ENCODE results near the gene CHST14. TPM values are rescaled to one million over a fixed set of nuclear protein-coding genes. Genes with fewer than 3 reads are reported as not detected.

The CHST14 gene
- total RNA-seq, 1 donor from 2014 or later = 6.8 TPM

- no peak overlapping the region for H3K4me3 ChIP-seq (ENCODE audit: low read length in 3 of 3)
- H3K36me3 ChIP-seq (ENCODE audit: control insufficient read depth in 3 of 3, insufficient read depth in 3 of 3, low read length in 3 of 3) = peaks cover 30 to 34% (median 31%) of the 10 kb centered on the region in 3 donors
- no peak overlapping the region for H3K9ac ChIP-seq (ENCODE audit: low read depth in 1 of 3, low read length in 3 of 3)
- H3K4me1 ChIP-seq (ENCODE audit: control insufficient read depth in 3 of 3, insufficient read depth in 3 of 3, low read length in 3 of 3) = peaks cover 4 to 18% (median 8%) of the 10 kb centered on the region in 3 donors
- H3K27ac ChIP-seq (ENCODE audit: low read depth, low read length) = no peak overlapping the region
- no peaks in the 10 kb centered on the region for H3K27me3 ChIP-seq (ENCODE audit: control insufficient read depth in 3 of 3, insufficient read depth in 3 of 3, low read length in 3 of 3)
- H3K9me3 ChIP-seq (ENCODE audit: control insufficient read depth in 3 of 3, low read length in 3 of 3) = no peaks in the 10 kb centered on the region
Measured at GRCh38 chr15:40460404-40460803, 10.4 kb upstream of the CHST14 start.

GRCh38 chr15:40461958-40462357 lies 8.8 kb upstream of the CHST14 start:
- Histone ChIP-seq H3K27ac (ENCODE audit: low read depth, low read length) (no peak overlapping the region), H3K9ac (ENCODE audit: low read depth in 1 of 3, low read length in 3 of 3) (no peak overlapping the region), H3K27me3 (ENCODE audit: control insufficient read depth in 3 of 3, insufficient read depth in 3 of 3, low read length in 3 of 3) (no peaks in the 10 kb centered on the region), H3K36me3 (ENCODE audit: control insufficient read depth in 3 of 3, insufficient read depth in 3 of 3, low read length in 3 of 3) (peaks cover 36 to 48% (median 40%) of the 10 kb centered on the region in 3 donors), H3K4me3 (ENCODE audit: low read length in 3 of 3) (no peak overlapping the region), H3K4me1 (ENCODE audit: control insufficient read depth in 3 of 3, insufficient read depth in 3 of 3, low read length in 3 of 3) (peaks cover 0 to 10% (median 0%) of the 10 kb centered on the region in 3 donors), H3K9me3 (ENCODE audit: control insufficient read depth in 3 of 3, low read length in 3 of 3) (no peaks in the 10 kb centered on the region)

GRCh38 chr15:40463279-40463678 lies 7.5 kb upstream of the CHST14 start:
- H3K4me1 ChIP-seq (ENCODE audit: control insufficient read depth in 3 of 3, insufficient read depth in 3 of 3, low read length in 3 of 3) = peaks cover 0 to 10% (median 0%) of the 10 kb centered on the region in 3 donors
- peak overlapping the region in 2 of 3 donors; percentile 0 to 45 for H3K9ac ChIP-seq (ENCODE audit: low read depth in 1 of 3, low read length in 3 of 3)
- H3K36me3 ChIP-seq (ENCODE audit: control insufficient read depth in 3 of 3, insufficient read depth in 3 of 3, low read length in 3 of 3) = peaks cover 35 to 49% (median 42%) of the 10 kb centered on the region in 3 donors
- H3K27ac ChIP-seq (ENCODE audit: low read depth, low read length) = no peak overlapping the region
- no peaks in the 10 kb centered on the region for H3K27me3 ChIP-seq (ENCODE audit: control insufficient read depth in 3 of 3, insufficient read depth in 3 of 3, low read length in 3 of 3)
- no peak overlapping the region for H3K4me3 ChIP-seq (ENCODE audit: low read length in 3 of 3)
- H3K9me3 ChIP-seq (ENCODE audit: control insufficient read depth in 3 of 3, low read length in 3 of 3) = no peaks in the 10 kb centered on the region

- Histone ChIP-seq H3K9ac (ENCODE audit: low read depth in 1 of 3, low read length in 3 of 3) (peak overlapping the region in 1 of 3 donors; percentile 45), H3K36me3 (ENCODE audit: control insufficient read depth in 3 of 3, insufficient read depth in 3 of 3, low read length in 3 of 3) (peaks cover 32 to 49% (median 41%) of the 10 kb centered on the region in 3 donors), H3K4me1 (ENCODE audit: control insufficient read depth in 3 of 3, insufficient read depth in 3 of 3, low read length in 3 of 3) (peaks cover 0 to 10% (median 0%) of the 10 kb centered on the region in 3 donors), H3K9me3 (ENCODE audit: control insufficient read depth in 3 of 3, low read length in 3 of 3) (no peaks in the 10 kb centered on the region), H3K4me3 (ENCODE audit: low read length in 3 of 3) (no peak overlapping the region), H3K27me3 (ENCODE audit: control insufficient read depth in 3 of 3, insufficient read depth in 3 of 3, low read length in 3 of 3) (no peaks in the 10 kb centered on the region), H3K27ac (ENCODE audit: low read depth, low read length) (no peak overlapping the region)
Measured at GRCh38 chr15:40463886-40464545, 6.8 kb upstream of the CHST14 start.

- Histone ChIP-seq H3K27me3 (ENCODE audit: control insufficient read depth in 3 of 3, insufficient read depth in 3 of 3, low read length in 3 of 3) (no peaks in the 10 kb centered on the region), H3K36me3 (ENCODE audit: control insufficient read depth in 3 of 3, insufficient read depth in 3 of 3, low read length in 3 of 3) (peaks cover 26 to 49% (median 36%) of the 10 kb centered on the region in 3 donors), H3K27ac (ENCODE audit: low read depth, low read length) (no peak overlapping the region)
Measured at GRCh38 chr15:40464595-40465185, 6.1 kb upstream of the CHST14 start.

GRCh38 chr15:40465939-40466338 lies 4.8 kb upstream of the CHST14 start:
- no peaks in the 10 kb centered on the region for H3K27me3 ChIP-seq (ENCODE audit: control insufficient read depth in 3 of 3, insufficient read depth in 3 of 3, low read length in 3 of 3)
- peaks cover 7 to 17% (median 8%) of the 10 kb centered on the region in 3 donors for H3K4me1 ChIP-seq (ENCODE audit: control insufficient read depth in 3 of 3, insufficient read depth in 3 of 3, low read length in 3 of 3)
- peaks cover 20 to 40% (median 30%) of the 10 kb centered on the region in 3 donors for H3K36me3 ChIP-seq (ENCODE audit: control insufficient read depth in 3 of 3, insufficient read depth in 3 of 3, low read length in 3 of 3)
- no peak overlapping the region for H3K27ac ChIP-seq (ENCODE audit: low read depth, low read length)
- no peaks in the 10 kb centered on the region for H3K9me3 ChIP-seq (ENCODE audit: control insufficient read depth in 3 of 3, low read length in 3 of 3)
- H3K4me3 ChIP-seq (ENCODE audit: low read length in 3 of 3) = no peak overlapping the region
- no peak overlapping the region for H3K9ac ChIP-seq (ENCODE audit: low read depth in 1 of 3, low read length in 3 of 3)

More at GRCh38 chr15:40464595-40465185, 6.1 kb upstream of the CHST14 start:
- Histone ChIP-seq H3K4me3 (ENCODE audit: low read length in 3 of 3) (no peak overlapping the region), H3K9ac (ENCODE audit: low read depth in 1 of 3, low read length in 3 of 3) (no peak overlapping the region), H3K9me3 (ENCODE audit: control insufficient read depth in 3 of 3, low read length in 3 of 3) (no peaks in the 10 kb centered on the region), H3K4me1 (ENCODE audit: control insufficient read depth in 3 of 3, insufficient read depth in 3 of 3, low read length in 3 of 3) (peaks cover 0 to 10% (median 0%) of the 10 kb centered on the region in 3 donors)

GRCh38 chr15:40466426-40467260 lies 4.1 kb upstream of the CHST14 start:
- Histone ChIP-seq H3K9ac (ENCODE audit: low read depth in 1 of 3, low read length in 3 of 3) (no peak overlapping the region), H3K27me3 (ENCODE audit: control insufficient read depth in 3 of 3, insufficient read depth in 3 of 3, low read length in 3 of 3) (no peaks in the 10 kb centered on the region), H3K27ac (ENCODE audit: low read depth, low read length) (no peak overlapping the region), H3K9me3 (ENCODE audit: control insufficient read depth in 3 of 3, low read length in 3 of 3) (no peaks in the 10 kb centered on the region), H3K4me1 (ENCODE audit: control insufficient read depth in 3 of 3, insufficient read depth in 3 of 3, low read length in 3 of 3) (peaks cover 11 to 20% (median 12%) of the 10 kb centered on the region in 3 donors), H3K4me3 (ENCODE audit: low read length in 3 of 3) (no peak overlapping the region), H3K36me3 (ENCODE audit: control insufficient read depth in 3 of 3, insufficient read depth in 3 of 3, low read length in 3 of 3) (peaks cover 20 to 40% (median 30%) of the 10 kb centered on the region in 3 donors)

GRCh38 chr15:40467261-40467615 lies 3.5 kb upstream of the CHST14 start:
- Histone ChIP-seq H3K27ac (ENCODE audit: low read depth, low read length) (no peak overlapping the region), H3K27me3 (ENCODE audit: control insufficient read depth in 3 of 3, insufficient read depth in 3 of 3, low read length in 3 of 3) (no peaks in the 10 kb centered on the region), H3K4me1 (ENCODE audit: control insufficient read depth in 3 of 3, insufficient read depth in 3 of 3, low read length in 3 of 3) (peaks cover 17 to 25% (median 18%) of the 10 kb centered on the region in 3 donors), H3K36me3 (ENCODE audit: control insufficient read depth in 3 of 3, insufficient read depth in 3 of 3, low read length in 3 of 3) (peaks cover 17 to 37% (median 29%) of the 10 kb centered on the region in 3 donors), H3K9ac (ENCODE audit: low read depth in 1 of 3, low read length in 3 of 3) (no peak overlapping the region), H3K4me3 (ENCODE audit: low read length in 3 of 3) (no peak overlapping the region), H3K9me3 (ENCODE audit: control insufficient read depth in 3 of 3, low read length in 3 of 3) (no peaks in the 10 kb centered on the region)

GRCh38 chr15:40468898-40469331 lies 1.9 kb upstream of the CHST14 start:
- peaks cover 15 to 29% (median 24%) of the 10 kb centered on the region in 3 donors for H3K36me3 ChIP-seq (ENCODE audit: control insufficient read depth in 3 of 3, insufficient read depth in 3 of 3, low read length in 3 of 3)
- H3K9ac ChIP-seq (ENCODE audit: low read depth in 1 of 3, low read length in 3 of 3) = peak overlapping the region in 1 of 3 donors; percentile 25
- no peak overlapping the region for H3K4me3 ChIP-seq (ENCODE audit: low read length in 3 of 3)
- no peak overlapping the region for H3K27ac ChIP-seq (ENCODE audit: low read depth, low read length)
- no peaks in the 10 kb centered on the region for H3K9me3 ChIP-seq (ENCODE audit: control insufficient read depth in 3 of 3, low read length in 3 of 3)
- H3K4me1 ChIP-seq (ENCODE audit: control insufficient read depth in 3 of 3, insufficient read depth in 3 of 3, low read length in 3 of 3) = peaks cover 19 to 23% (median 21%) of the 10 kb centered on the region in 3 donors
- no peaks in the 10 kb centered on the region for H3K27me3 ChIP-seq (ENCODE audit: control insufficient read depth in 3 of 3, insufficient read depth in 3 of 3, low read length in 3 of 3)

Measured in skeletal muscle tissue (tissue), 4 donors.